H9 (cell line): ENCODE data around the gene ZNF629. TPM values are rescaled to one million over a fixed set of nuclear protein-coding genes. Genes with fewer than 3 reads are reported as not detected.
A peak's percentile ranks its signal among the peaks of the same experiment; 100 is the strongest.

Source experiments
- DNase-seq: peaks from one replicate; pipeline ENCODE4 v3.0.0-alpha.2; 2017
- H2AFZ ChIP-seq: one replicate; pipeline ENCODE4 v1.6.1; 2013; ENCODE audit warnings: mild to moderate bottlenecking, low read length, control low read depth, moderate library complexity
- H2AK5ac ChIP-seq: 2 replicates; pipeline ENCODE4 v1.6.1; 2013; ENCODE audit warnings: low read length, control low read depth, mixed read lengths; ENCODE audit not compliant: insufficient read length
- H2BK120ac ChIP-seq: one replicate; pipeline ENCODE4 v1.6.1; 2013; ENCODE audit warnings: low read depth, mild to moderate bottlenecking, low read length, control low read depth, inconsistent platforms; ENCODE audit not compliant: poor library complexity, severe bottlenecking
- H2BK12ac ChIP-seq: 2 replicates; pipeline ENCODE4 v1.6.1; 2013; ENCODE audit warnings: low read length, control low read depth, mixed read lengths, low read depth; ENCODE audit not compliant: insufficient read length
- H2BK15ac ChIP-seq: 2 replicates; pipeline ENCODE4 v1.6.1; 2013; ENCODE audit warnings: low read depth, low read length, control low read depth
- H2BK20ac ChIP-seq: one replicate; pipeline ENCODE4 v1.6.1; 2013; ENCODE audit warnings: low read depth, mild to moderate bottlenecking, low read length, control low read depth, inconsistent platforms; ENCODE audit not compliant: poor library complexity, severe bottlenecking
- H2BK5ac ChIP-seq: 2 replicates; pipeline ENCODE4 v1.6.1; 2013; ENCODE audit warnings: low read length, control low read depth, mixed read lengths; ENCODE audit not compliant: insufficient read length
- H3K14ac ChIP-seq: 2 replicates; pipeline ENCODE4 v1.6.1; 2013; ENCODE audit warnings: low read length, control low read depth; ENCODE audit not compliant: insufficient read depth
- H3K18ac ChIP-seq: 2 replicates; pipeline ENCODE4 v1.6.1; 2013; ENCODE audit warnings: low read depth, mild to moderate bottlenecking, mixed read lengths, low read length, control low read depth; ENCODE audit not compliant: insufficient read length
- H3K23ac ChIP-seq: 2 replicates; pipeline ENCODE4 v1.6.1; 2013; ENCODE audit warnings: low read length, control low read depth, mixed read lengths, low read depth; ENCODE audit not compliant: insufficient read length
- H3K23me2 ChIP-seq: 2 replicates; pipeline ENCODE4 v1.6.1; 2013; ENCODE audit warnings: low read depth, mild to moderate bottlenecking, mixed read lengths, low read length, control low read depth; ENCODE audit not compliant: insufficient read length, poor library complexity, severe bottlenecking
- H3K27ac ChIP-seq: 2 replicates; pipeline ENCODE4 v1.5.1; 2013; ENCODE audit warnings: low read length, control low read depth, mixed read lengths, low read depth; ENCODE audit not compliant: insufficient read length
- H3K27me3 ChIP-seq: 2 replicates; pipeline ENCODE4 v1.6.1; 2013; ENCODE audit warnings: low read length, control low read depth, inconsistent platforms; ENCODE audit not compliant: insufficient read depth
- H3K4ac ChIP-seq: 2 replicates; pipeline ENCODE4 v1.6.1; 2013; ENCODE audit warnings: low read depth, mild to moderate bottlenecking, control low read depth, inconsistent platforms, low read length, moderate library complexity
- H3K4me1 ChIP-seq: 2 replicates; pipeline ENCODE4 v1.6.1; 2013; ENCODE audit warnings: low read length, control low read depth, inconsistent platforms; ENCODE audit not compliant: insufficient read depth
- H3K4me2 ChIP-seq: 2 replicates; pipeline ENCODE4 v1.6.1; 2013; ENCODE audit warnings: low read length, control low read depth, mixed read lengths; ENCODE audit not compliant: insufficient read length, insufficient read depth
- H3K56ac ChIP-seq: 2 replicates; pipeline ENCODE4 v1.6.1; 2013; ENCODE audit warnings: low read depth, mild to moderate bottlenecking, mixed read lengths, low read length, control low read depth; ENCODE audit not compliant: insufficient read length
- H3K79me1 ChIP-seq: 2 replicates; pipeline ENCODE4 v1.6.1; 2013; ENCODE audit warnings: low read depth, mild to moderate bottlenecking, moderate library complexity, low read length, control low read depth, inconsistent platforms; ENCODE audit not compliant: insufficient read depth, poor library complexity, severe bottlenecking
- H3K79me2 ChIP-seq: 2 replicates; pipeline ENCODE4 v1.6.1; 2013; ENCODE audit warnings: low read length, control low read depth, inconsistent platforms; ENCODE audit not compliant: insufficient read depth
- H3K9ac ChIP-seq: 2 replicates; pipeline ENCODE4 v1.6.1; 2013; ENCODE audit warnings: low read length, control low read depth, mixed read lengths; ENCODE audit not compliant: insufficient read length; ENCODE audit errors: extremely low read depth
- H3K9me3 ChIP-seq: one replicate; pipeline ENCODE4 v1.6.1; 2013; ENCODE audit warnings: low read depth, low read length, inconsistent platforms; ENCODE audit not compliant: control insufficient read depth
- H3T11ph ChIP-seq: one replicate; pipeline ENCODE4 v1.6.1; 2013; ENCODE audit warnings: mild to moderate bottlenecking, low read length, control low read depth, inconsistent platforms
- H4K20me1 ChIP-seq: one replicate; pipeline ENCODE4 v1.6.1; 2013; ENCODE audit not compliant: control insufficient read depth, insufficient read length, insufficient read depth
- H4K5ac ChIP-seq: 2 replicates; pipeline ENCODE4 v1.6.1; 2013; ENCODE audit warnings: low read depth, mild to moderate bottlenecking, mixed read lengths, low read length, control low read depth; ENCODE audit not compliant: insufficient read length
- H4K8ac ChIP-seq: replicated peaks from 2 replicates; pipeline ENCODE4 v1.6.1; 2013; ENCODE audit warnings: low read length, control low read depth, mixed read lengths, low read depth; ENCODE audit not compliant: insufficient read length
- H4K91ac ChIP-seq: 2 replicates; pipeline ENCODE4 v1.6.1; 2013; ENCODE audit warnings: low read depth, mild to moderate bottlenecking, moderate library complexity, mixed read lengths, low read length, control low read depth; ENCODE audit not compliant: insufficient read length
- H3K27ac Mint-ChIP-seq, 3 experiments: 2 replicates in 2 of 3; 3 replicates in 1 of 3; pipeline ENCODE4 v1.8.0; 2020 to 2021; ENCODE audit warnings: mixed read lengths in 3 of 3, mild to moderate bottlenecking in 1 of 3, moderate library complexity in 1 of 3
- H3K27me3 Mint-ChIP-seq: 2 replicates; pipeline ENCODE4 v1.8.0; 2021; ENCODE audit warnings: low read depth, mild to moderate bottlenecking, moderate library complexity, mixed read lengths
- H3K36me3 Mint-ChIP-seq, 3 experiments: 2 replicates in 2 of 3; 3 replicates in 1 of 3; pipeline ENCODE4 v1.8.0; 2020 to 2021; ENCODE audit warnings: low read depth in 3 of 3, mixed read lengths in 3 of 3; ENCODE audit not compliant: insufficient read depth in 1 of 3
- H3K4me1 Mint-ChIP-seq, 2 experiments: 2 replicates each; pipeline ENCODE4 v1.8.0; 2020; ENCODE audit warnings: mixed read lengths in 2 of 2
- H3K4me3 Mint-ChIP-seq, 2 experiments: 2 replicates in 1 of 2; 3 replicates in 1 of 2; pipeline ENCODE4 v1.8.0; 2020 to 2021; ENCODE audit warnings: mild to moderate bottlenecking in 2 of 2, mixed read lengths in 2 of 2, moderate library complexity in 1 of 2
- H3K9me3 Mint-ChIP-seq, 2 experiments: 2 replicates in 1 of 2; 3 replicates in 1 of 2; pipeline ENCODE4 v1.8.0; 2020; ENCODE audit warnings: mild to moderate bottlenecking in 2 of 2, mixed read lengths in 2 of 2, moderate library complexity in 1 of 2
- CTCF ChIP-seq: fragments of 200-600 bp; sonication (generic); conservative IDR thresholded peaks from 3 replicates; pipeline ENCODE4 v1.8.0; 2021; ENCODE audit warnings: antibody characterized with exemption, mild to moderate bottlenecking
- WGBS: extraction: QIAGEN DNeasy Blood & Tissue Kit; methylation state at CpG from one replicate; pipeline ENCODE4 v1.1.7; 2013; ENCODE audit warnings: missing lambda C conversion rate, low lambda C conversion rate, mixed read lengths; ENCODE audit not compliant: insufficient read length; ENCODE audit errors: extremely low coverage; 5-methylcytosine and 5-hydroxymethylcytosine counted together
- total RNA-seq: library from RNA; stranded (reverse); gene quantifications from 2 replicates; pipeline ENCODE4 v1.2.1, GENCODE V29; 2021

ZNF629 gene
- total RNA-seq, 1 experiment from 2014 or later, result 20.0 TPM

GRCh38 chr16:30748634-30749445, 38.2 kb downstream of the ZNF629 start:
- no peak for TF ChIP-seq CTCF
- H2BK20ac ChIP-seq, result no peak overlapping the region
- WGBS, result no CpG with 5 or more reads among the region's 36 CpGs
- H4K20me1 ChIP-seq, result no peaks in the 10 kb centered on the region
- H3K4me1 Mint-ChIP-seq, result peaks cover 7 to 16% of the 10 kb centered on the region in 2 experiments
- no peak overlapping the region for H2AFZ ChIP-seq
- H3K79me2 ChIP-seq, result peaks cover 4% of the 10 kb centered on the region; the same call in 1 of the 2 replicates
- H3K79me1 ChIP-seq, result peaks cover 2% of the 10 kb centered on the region
- H3T11ph ChIP-seq, result no peak overlapping the region
- H4K8ac ChIP-seq, result no peak overlapping the region
- no peak overlapping the region for H3K23ac ChIP-seq
- H3K4me1 ChIP-seq, result no peaks in the 10 kb centered on the region
- peak overlapping the region; percentile 72 for H3K9ac ChIP-seq
- no peak overlapping the region for H2BK12ac ChIP-seq
- H3K27ac ChIP-seq, result no peak overlapping the region
- H2BK15ac ChIP-seq, result no peak overlapping the region
- no peak overlapping the region for H4K5ac ChIP-seq
- no peak overlapping the region for H2AK5ac ChIP-seq
- H3K23me2 ChIP-seq, result peaks cover 5% of the 10 kb centered on the region
- peak; percentile 57 for DNase-seq
- peaks cover 0 to 1% of the 10 kb centered on the region in 2 experiments; a peak in 1 of 5 replicates for H3K9me3 Mint-ChIP-seq
- no peaks in the 10 kb centered on the region for H3K27me3 ChIP-seq
- H3K4me2 ChIP-seq, result peak overlapping the region; percentile 33
- no peak overlapping the region for H4K91ac ChIP-seq
- H3K27ac Mint-ChIP-seq, result peak overlapping the region; percentile 94 to 98 (median 96); a peak in 6 of 7 replicates
- H3K36me3 Mint-ChIP-seq, result peaks cover 6 to 46% (median 28%) of the 10 kb centered on the region in 3 experiments; a peak in 6 of 7 replicates
- no peak overlapping the region for H3K56ac ChIP-seq
- no peaks in the 10 kb centered on the region for H3K27me3 Mint-ChIP-seq
- H3K9me3 ChIP-seq, result no peaks in the 10 kb centered on the region
- H2BK5ac ChIP-seq, result no peak overlapping the region
- H3K18ac ChIP-seq, result no peak overlapping the region
- no peak overlapping the region for H3K14ac ChIP-seq
- H3K4me3 Mint-ChIP-seq, result peak overlapping the region; percentile 97
- no peak overlapping the region for H2BK120ac ChIP-seq
- no peak overlapping the region for H3K4ac ChIP-seq
